RWPE2 (cell line): ENCODE data around the gene PPP1R12A.
"Not testable (repeated sequence)": the region's sequence is repeated elsewhere in the genome, so short reads cannot be mapped to it uniquely, and the experiment has no call there.

Experiments
- ATAC-seq: fragments of 200-7000 bp; cut with Tn5 transposase; 3 replicates; pipeline ENCODE4 v1.9.1; 2021; ENCODE audit warnings: low read depth
- DNase-seq: peaks from one replicate; pipeline ENCODE4 v3.0.0-alpha.2; 2020; ENCODE audit warnings: low spot score
- H3K27ac ChIP-seq: fragments of 450-650 bp; 2 replicates; pipeline ENCODE4 v1.5.1; 2017; ENCODE audit warnings: mild to moderate bottlenecking; ENCODE audit not compliant: poor library complexity, severe bottlenecking
- H3K27me3 ChIP-seq: fragments of 250-450 bp; sonication (Bioruptor Pico); 2 replicates; pipeline ENCODE4 v1.5.1; 2021; ENCODE audit warnings: mild to moderate bottlenecking, moderate library complexity; ENCODE audit not compliant: insufficient read depth, poor library complexity, severe bottlenecking
- H3K36me3 ChIP-seq: fragments of 250-450 bp; sonication (Bioruptor Pico); 2 replicates; pipeline ENCODE4 v1.5.1; 2020; ENCODE audit warnings: low read depth, mild to moderate bottlenecking, moderate library complexity
- H3K4me1 ChIP-seq: fragments of 250-450 bp; sonication (Bioruptor Pico); 2 replicates; pipeline ENCODE4 v1.5.1; 2021; ENCODE audit warnings: mild to moderate bottlenecking, moderate library complexity; ENCODE audit not compliant: insufficient read depth, poor library complexity, severe bottlenecking
- H3K4me3 ChIP-seq: fragments of 250-450 bp; sonication (Bioruptor Pico); 2 replicates; pipeline ENCODE4 v1.5.1; 2021; ENCODE audit warnings: mild to moderate bottlenecking, moderate library complexity; ENCODE audit not compliant: severe bottlenecking
- H3K9me3 ChIP-seq: fragments of 250-450 bp; sonication (Bioruptor Pico); 2 replicates; pipeline ENCODE4 v1.5.1; 2021; ENCODE audit warnings: mild to moderate bottlenecking, moderate library complexity; ENCODE audit not compliant: severe bottlenecking
- TF ChIP-seq, protein P1 (sequence below): fragments of 450-650 bp; IDR thresholded peaks from one replicate; pipeline ENCODE4 v1.5.1; 2017; ENCODE audit warnings: mild to moderate bottlenecking, moderate library complexity; ENCODE audit not compliant: poor library complexity, severe bottlenecking

Gene PPP1R12A

DNA sequence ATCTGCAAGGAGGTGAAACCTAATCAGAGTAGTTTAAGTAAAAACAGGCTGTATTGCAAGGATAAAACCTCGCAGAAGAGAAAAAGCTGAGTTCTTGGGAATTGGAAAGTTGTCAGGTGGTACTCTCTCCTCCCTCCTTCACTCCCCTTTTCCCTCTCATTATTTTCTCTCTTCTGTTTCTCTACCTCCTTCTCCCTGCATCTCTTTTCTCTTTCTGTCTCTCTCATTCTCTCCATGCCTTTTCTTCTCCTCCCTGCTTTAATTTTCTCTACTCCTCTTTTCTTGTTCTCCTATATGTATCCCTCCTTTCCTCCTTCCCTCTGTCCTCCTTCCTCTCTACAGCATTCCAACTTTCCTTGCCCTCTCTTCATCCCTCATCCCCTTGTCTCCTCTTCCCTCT, 14.2 kb upstream of the PPP1R12A start:
- Histone ChIP-seq H3K27me3 (no peaks in the 10 kb centered on the region), H3K9me3 (no peaks in the 10 kb centered on the region), H3K36me3 (no peaks in the 10 kb centered on the region), H3K4me3 (no peak overlapping the region), H3K4me1 (no peaks in the 10 kb centered on the region), H3K27ac (no peak overlapping the region)
- ATAC-seq (no peak), DNase-seq (no peak)
- TF ChIP-seq, protein P1, sequence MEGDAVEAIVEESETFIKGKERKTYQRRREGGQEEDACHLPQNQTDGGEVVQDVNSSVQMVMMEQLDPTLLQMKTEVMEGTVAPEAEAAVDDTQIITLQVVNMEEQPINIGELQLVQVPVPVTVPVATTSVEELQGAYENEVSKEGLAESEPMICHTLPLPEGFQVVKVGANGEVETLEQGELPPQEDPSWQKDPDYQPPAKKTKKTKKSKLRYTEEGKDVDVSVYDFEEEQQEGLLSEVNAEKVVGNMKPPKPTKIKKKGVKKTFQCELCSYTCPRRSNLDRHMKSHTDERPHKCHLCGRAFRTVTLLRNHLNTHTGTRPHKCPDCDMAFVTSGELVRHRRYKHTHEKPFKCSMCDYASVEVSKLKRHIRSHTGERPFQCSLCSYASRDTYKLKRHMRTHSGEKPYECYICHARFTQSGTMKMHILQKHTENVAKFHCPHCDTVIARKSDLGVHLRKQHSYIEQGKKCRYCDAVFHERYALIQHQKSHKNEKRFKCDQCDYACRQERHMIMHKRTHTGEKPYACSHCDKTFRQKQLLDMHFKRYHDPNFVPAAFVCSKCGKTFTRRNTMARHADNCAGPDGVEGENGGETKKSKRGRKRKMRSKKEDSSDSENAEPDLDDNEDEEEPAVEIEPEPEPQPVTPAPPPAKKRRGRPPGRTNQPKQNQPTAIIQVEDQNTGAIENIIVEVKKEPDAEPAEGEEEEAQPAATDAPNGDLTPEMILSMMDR, result no peak

GRCh38 chr12:79945433-79945832, 10.5 kb upstream of the PPP1R12A start:
- Histone ChIP-seq H3K9me3 (no peaks in the 10 kb centered on the region), H3K27ac (no peak overlapping the region), H3K27me3 (no peaks in the 10 kb centered on the region), H3K4me3 (no peak overlapping the region), H3K4me1 (no peaks in the 10 kb centered on the region), H3K36me3 (no peaks in the 10 kb centered on the region)
- no peak for DNase-seq
- ATAC-seq, result no peak
- TF ChIP-seq, protein P1, result no peak

DNA sequence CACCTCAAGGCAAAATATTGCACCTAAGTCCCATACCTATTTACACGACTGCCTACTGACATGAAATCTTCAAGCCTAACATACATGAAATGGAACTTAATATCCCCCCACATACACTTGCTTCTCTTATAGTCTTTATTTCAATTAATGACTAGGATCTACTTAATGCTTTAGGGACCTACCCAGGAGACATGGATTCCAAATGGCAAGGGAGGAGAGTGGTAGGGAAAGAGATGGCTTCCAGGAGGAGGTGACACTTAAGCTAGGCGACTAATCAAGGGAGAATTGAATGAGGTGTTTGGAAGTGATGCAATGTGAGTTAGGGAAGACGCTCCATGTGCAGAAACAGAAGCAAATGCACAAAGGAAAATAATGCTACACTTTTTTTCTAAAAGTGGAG, 9.7 kb upstream of the PPP1R12A start:
- TF ChIP-seq, protein P1, result no peak
- DNase-seq (no peak), ATAC-seq (no peak)
- Histone ChIP-seq H3K4me1 (no peaks in the 10 kb centered on the region), H3K36me3 (no peaks in the 10 kb centered on the region), H3K27ac (no peak overlapping the region), H3K4me3 (no peak overlapping the region), H3K27me3 (no peaks in the 10 kb centered on the region), H3K9me3 (no peaks in the 10 kb centered on the region)

GRCh38 chr12:79942846-79943245, 7.9 kb upstream of the PPP1R12A start:
- not testable (repeated sequence) for H3K4me1 ChIP-seq, DNase-seq, H3K4me3 ChIP-seq, H3K27ac ChIP-seq, ATAC-seq, H3K9me3 ChIP-seq, H3K36me3 ChIP-seq, H3K27me3 ChIP-seq

GRCh38 chr12:79939728-79940310, 4.9 kb upstream of the PPP1R12A start:
- ATAC-seq, result no peak
- H3K9me3 ChIP-seq, result no peaks in the 10 kb centered on the region
- peaks cover 10% of the 10 kb centered on the region for H3K4me1 ChIP-seq
- no peak for DNase-seq
- no peak overlapping the region for H3K27ac ChIP-seq
- TF ChIP-seq, protein P1, result no peak
- H3K27me3 ChIP-seq, result no peaks in the 10 kb centered on the region
- H3K4me3 ChIP-seq, result no peak overlapping the region
- H3K36me3 ChIP-seq, result no peaks in the 10 kb centered on the region
